OCI-LY7 (cell line): ENCODE data around the gene RHOBTB3.

Experiments
- EZH2phosphoT487 ChIP-seq: fragments of 200-600 bp; sonication (generic); IDR thresholded peaks from 2 replicates; pipeline ENCODE4 v1.6.1; 2018; ENCODE audit warnings: low read depth, borderline replicate concordance, mild to moderate bottlenecking, mixed run types, antibody characterized with exemption, low read length, moderate library complexity, mixed read lengths
- TF ChIP-seq, protein P1 (sequence below): fragments of 200-600 bp; sonication (generic); conservative IDR thresholded peaks from 2 replicates; pipeline ENCODE4 v1.5.1; 2014; ENCODE audit warnings: mild to moderate bottlenecking, antibody characterized with exemption, low read length, moderate library complexity, mixed read lengths

DNA sequence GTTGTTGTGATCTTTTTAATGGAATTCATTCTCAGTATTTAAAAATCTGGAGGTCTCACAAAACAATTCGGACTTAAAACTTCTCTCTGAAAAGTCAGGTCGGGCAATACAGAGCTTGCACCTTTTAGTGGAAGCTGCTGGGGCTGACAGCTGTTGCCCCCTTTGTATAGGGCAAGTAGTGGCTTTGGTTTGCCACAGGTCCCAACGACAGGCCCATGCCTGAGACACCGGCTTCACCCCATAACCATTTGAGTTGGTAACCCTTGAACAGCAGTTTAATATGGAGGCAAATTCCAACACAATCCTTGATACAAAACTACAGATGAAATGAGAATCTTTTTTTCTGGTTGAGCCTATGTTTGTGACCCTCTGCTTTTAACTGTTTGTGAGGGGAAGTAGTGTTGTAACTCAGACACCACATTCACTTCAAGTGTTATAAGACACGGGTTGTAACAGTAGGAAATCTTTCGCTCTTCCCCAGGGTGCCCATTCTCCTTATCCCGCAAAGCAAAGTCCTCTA lies 92.1 kb downstream of the RHOBTB3 start:
- TF ChIP-seq, protein P1, sequence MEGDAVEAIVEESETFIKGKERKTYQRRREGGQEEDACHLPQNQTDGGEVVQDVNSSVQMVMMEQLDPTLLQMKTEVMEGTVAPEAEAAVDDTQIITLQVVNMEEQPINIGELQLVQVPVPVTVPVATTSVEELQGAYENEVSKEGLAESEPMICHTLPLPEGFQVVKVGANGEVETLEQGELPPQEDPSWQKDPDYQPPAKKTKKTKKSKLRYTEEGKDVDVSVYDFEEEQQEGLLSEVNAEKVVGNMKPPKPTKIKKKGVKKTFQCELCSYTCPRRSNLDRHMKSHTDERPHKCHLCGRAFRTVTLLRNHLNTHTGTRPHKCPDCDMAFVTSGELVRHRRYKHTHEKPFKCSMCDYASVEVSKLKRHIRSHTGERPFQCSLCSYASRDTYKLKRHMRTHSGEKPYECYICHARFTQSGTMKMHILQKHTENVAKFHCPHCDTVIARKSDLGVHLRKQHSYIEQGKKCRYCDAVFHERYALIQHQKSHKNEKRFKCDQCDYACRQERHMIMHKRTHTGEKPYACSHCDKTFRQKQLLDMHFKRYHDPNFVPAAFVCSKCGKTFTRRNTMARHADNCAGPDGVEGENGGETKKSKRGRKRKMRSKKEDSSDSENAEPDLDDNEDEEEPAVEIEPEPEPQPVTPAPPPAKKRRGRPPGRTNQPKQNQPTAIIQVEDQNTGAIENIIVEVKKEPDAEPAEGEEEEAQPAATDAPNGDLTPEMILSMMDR = no peak
- TF ChIP-seq EZH2phosphoT487 = no peak
